SU-DHL-6 (cell line): ENCODE results near the gene NCR2.

Source experiments
- H2AFZ ChIP-seq: fragments of 200-600 bp; sonication (generic); 2 replicates; pipeline ENCODE4 v1.6.1; 2014; ENCODE audit warnings: low read depth, mild to moderate bottlenecking, moderate library complexity, mixed read lengths, antibody characterized with exemption, low read length; ENCODE audit not compliant: severe bottlenecking
- H3F3A ChIP-seq: fragments of 200-600 bp; shearing (Covaris generic); 2 replicates; pipeline ENCODE4 v1.6.0; 2016; ENCODE audit warnings: antibody characterized with exemption, mild to moderate bottlenecking; ENCODE audit not compliant: insufficient read depth
- H3K27ac ChIP-seq: fragments of 200-600 bp; sonication (generic); 2 replicates; pipeline ENCODE4 v1.5.1; 2016; ENCODE audit warnings: low read depth, mild to moderate bottlenecking, low read length, moderate library complexity, mixed read lengths
- H3K27me3 ChIP-seq: fragments of 200-600 bp; sonication (generic), shearing (Covaris generic); 2 replicates; pipeline ENCODE4 v1.6.0; 2014; ENCODE audit warnings: mild to moderate bottlenecking, low read length
- H3K36me3 ChIP-seq: fragments of 200-600 bp; sonication (generic); 2 replicates; pipeline ENCODE4 v1.6.1; 2014; ENCODE audit warnings: mild to moderate bottlenecking, low read length, mixed read lengths
- H3K4me2 ChIP-seq: fragments of 300-600, 200-600 bp; shearing (Covaris generic), sonication (generic); 2 replicates; pipeline ENCODE4 v1.6.0; 2014; ENCODE audit warnings: low read length, low read depth, mild to moderate bottlenecking; ENCODE audit not compliant: poor library complexity, severe bottlenecking
- H3K4me3 ChIP-seq: fragments of 200-600 bp; sonication (generic); 2 replicates; pipeline ENCODE4 v1.5.1; 2014; ENCODE audit warnings: antibody characterized with exemption, low read length, mild to moderate bottlenecking, mixed read lengths; ENCODE audit not compliant: insufficient read depth, poor library complexity, severe bottlenecking
- H3K79me2 ChIP-seq: fragments of 200-600 bp; sonication (generic); 2 replicates; pipeline ENCODE4 v1.6.1; 2014; ENCODE audit warnings: mild to moderate bottlenecking, low read length, moderate library complexity; ENCODE audit not compliant: insufficient read depth
- H3K9ac ChIP-seq: fragments of 200-600 bp; sonication (generic); 2 replicates; pipeline ENCODE4 v1.7.0; 2014; ENCODE audit warnings: mild to moderate bottlenecking, low read length
- H3K9me2 ChIP-seq: fragments of 200-600 bp; sonication (generic); replicated peaks from 2 replicates; pipeline ENCODE4 v1.6.1; 2014; ENCODE audit warnings: low read length; ENCODE audit not compliant: insufficient read depth
- H3K9me3 ChIP-seq: fragments of 200-600 bp; sonication (generic); 2 replicates; pipeline ENCODE4 v1.6.1; 2014; ENCODE audit warnings: low read length, mixed read lengths; ENCODE audit not compliant: insufficient read depth
- H4K20me1 ChIP-seq: fragments of 200-600 bp; sonication (generic); 2 replicates; pipeline ENCODE4 v1.6.1; 2014; ENCODE audit warnings: low read depth, mild to moderate bottlenecking, antibody characterized with exemption, low read length, moderate library complexity, mixed read lengths
- EZH2phosphoT487 ChIP-seq: fragments of 200-600 bp; sonication (generic), shearing (Covaris generic); conservative IDR thresholded peaks from 2 replicates; pipeline ENCODE4 v1.6.1; 2018; ENCODE audit warnings: mild to moderate bottlenecking, antibody characterized with exemption, low read length, moderate library complexity, mixed read lengths
- TF ChIP-seq, protein P1 (sequence below): fragments of 200-600 bp; sonication (generic); IDR thresholded peaks from one replicate; pipeline ENCODE4 v1.5.1; 2017; ENCODE audit warnings: antibody characterized with exemption, mild to moderate bottlenecking, low read length, moderate library complexity; ENCODE audit not compliant: insufficient read depth, poor library complexity, severe bottlenecking

The NCR2 gene

DNA sequence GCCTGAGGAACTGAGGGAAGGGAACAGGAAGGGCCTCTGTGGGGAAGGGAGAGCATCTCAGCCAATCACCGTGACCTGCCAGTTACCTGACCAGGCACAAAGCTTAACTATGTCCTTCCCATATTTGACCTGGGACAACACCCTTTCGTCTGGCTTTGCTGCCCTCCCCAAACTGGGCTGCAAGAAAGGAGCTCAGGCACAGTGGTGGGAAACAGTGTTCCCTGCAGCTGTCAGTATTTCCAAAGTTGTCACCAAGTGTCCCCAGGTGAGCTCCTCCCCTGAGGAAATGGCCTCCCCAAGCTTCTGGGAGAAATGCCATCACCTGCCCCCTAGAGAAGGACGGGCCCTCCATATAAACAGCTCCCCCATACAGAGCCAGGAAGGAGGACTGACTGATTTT lies 17.9 kb downstream of the NCR2 start:
- Histone ChIP-seq H3K79me2 (no peaks in the 10 kb centered on the region), H3K4me2 (no peak overlapping the region), H3K9ac (no peak overlapping the region), H4K20me1 (no peaks in the 10 kb centered on the region), H3K27ac (no peak overlapping the region), H3K4me3 (no peak overlapping the region), H3K27me3 (no peaks in the 10 kb centered on the region), H3K9me3 (peaks cover 4% of the 10 kb centered on the region; the same call in 1 of the 2 replicates), H3F3A (no peaks in the 10 kb centered on the region), H3K36me3 (peaks cover 4% of the 10 kb centered on the region; the same call in 1 of the 2 replicates), H2AFZ (no peak overlapping the region), H3K9me2 (no peaks in the 10 kb centered on the region)
- TF ChIP-seq, protein P1, sequence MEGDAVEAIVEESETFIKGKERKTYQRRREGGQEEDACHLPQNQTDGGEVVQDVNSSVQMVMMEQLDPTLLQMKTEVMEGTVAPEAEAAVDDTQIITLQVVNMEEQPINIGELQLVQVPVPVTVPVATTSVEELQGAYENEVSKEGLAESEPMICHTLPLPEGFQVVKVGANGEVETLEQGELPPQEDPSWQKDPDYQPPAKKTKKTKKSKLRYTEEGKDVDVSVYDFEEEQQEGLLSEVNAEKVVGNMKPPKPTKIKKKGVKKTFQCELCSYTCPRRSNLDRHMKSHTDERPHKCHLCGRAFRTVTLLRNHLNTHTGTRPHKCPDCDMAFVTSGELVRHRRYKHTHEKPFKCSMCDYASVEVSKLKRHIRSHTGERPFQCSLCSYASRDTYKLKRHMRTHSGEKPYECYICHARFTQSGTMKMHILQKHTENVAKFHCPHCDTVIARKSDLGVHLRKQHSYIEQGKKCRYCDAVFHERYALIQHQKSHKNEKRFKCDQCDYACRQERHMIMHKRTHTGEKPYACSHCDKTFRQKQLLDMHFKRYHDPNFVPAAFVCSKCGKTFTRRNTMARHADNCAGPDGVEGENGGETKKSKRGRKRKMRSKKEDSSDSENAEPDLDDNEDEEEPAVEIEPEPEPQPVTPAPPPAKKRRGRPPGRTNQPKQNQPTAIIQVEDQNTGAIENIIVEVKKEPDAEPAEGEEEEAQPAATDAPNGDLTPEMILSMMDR = no peak
- TF ChIP-seq EZH2phosphoT487 = no peak

DNA sequence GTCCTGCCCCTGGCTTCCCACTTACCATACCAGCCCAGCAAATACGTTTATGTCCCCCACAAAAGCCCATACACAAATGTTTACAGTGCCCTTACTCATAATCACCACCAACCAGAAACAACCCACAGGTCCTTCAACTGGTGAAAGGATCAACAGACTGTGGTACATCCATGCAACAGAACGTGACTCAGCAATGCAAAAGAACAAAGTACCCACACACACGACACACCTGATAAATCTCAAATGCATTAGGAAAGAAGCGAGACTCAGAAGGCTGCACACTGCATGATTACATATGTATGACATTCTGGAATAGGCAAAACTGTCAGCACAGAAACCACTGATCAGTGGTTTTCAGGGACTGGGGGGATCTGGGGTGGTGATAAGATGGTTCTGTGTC lies 20.5 kb downstream of the NCR2 start:
- Histone ChIP-seq H3K79me2 (no peaks in the 10 kb centered on the region), H3K9ac (no peak overlapping the region), H3K27ac (no peak overlapping the region), H3K36me3 (no peaks in the 10 kb centered on the region; the same call in 1 of the 2 replicates), H3F3A (no peaks in the 10 kb centered on the region), H2AFZ (no peak overlapping the region), H3K4me2 (no peak overlapping the region), H3K9me2 (no peaks in the 10 kb centered on the region), H3K27me3 (no peaks in the 10 kb centered on the region), H3K9me3 (peaks cover 13% of the 10 kb centered on the region), H3K4me3 (no peak overlapping the region), H4K20me1 (no peaks in the 10 kb centered on the region)
- no peak for TF ChIP-seq EZH2phosphoT487
- TF ChIP-seq, protein P1 = no peak

DNA sequence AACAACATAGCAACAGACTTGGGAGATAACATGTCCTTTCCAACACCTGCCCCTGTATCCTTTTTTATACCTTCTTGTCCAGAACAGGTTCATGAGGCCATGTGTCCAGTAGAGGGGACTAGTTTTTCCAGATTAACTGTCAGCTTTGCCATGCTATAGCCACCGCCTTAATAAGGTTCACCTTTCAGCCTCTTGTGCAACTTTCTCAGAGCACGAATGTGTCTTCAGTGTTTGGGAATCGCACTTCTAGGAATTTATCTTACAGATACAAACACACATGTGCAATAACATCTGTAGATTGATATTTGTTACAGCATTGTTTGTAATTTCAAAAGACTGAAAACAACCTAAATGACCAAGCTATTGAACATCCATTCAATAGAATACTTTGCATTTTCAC lies 21.4 kb downstream of the NCR2 start:
- H4K20me1 ChIP-seq = no peaks in the 10 kb centered on the region
- H3K27me3 ChIP-seq = no peaks in the 10 kb centered on the region

More for the DNA sequence above, 21.4 kb downstream of the NCR2 start:
- H3K4me2 ChIP-seq = no peak overlapping the region
- TF ChIP-seq EZH2phosphoT487 = no peak
- TF ChIP-seq, protein P1 = no peak
- no peak overlapping the region for H3K9ac ChIP-seq
- no peaks in the 10 kb centered on the region; the same call in 1 of the 2 replicates for H3K36me3 ChIP-seq
- no peaks in the 10 kb centered on the region for H3F3A ChIP-seq
- no peak overlapping the region for H3K27ac ChIP-seq
- H3K9me2 ChIP-seq = no peaks in the 10 kb centered on the region
- no peaks in the 10 kb centered on the region for H3K79me2 ChIP-seq
- no peak overlapping the region for H2AFZ ChIP-seq
- no peak overlapping the region for H3K4me3 ChIP-seq
- peaks cover 13% of the 10 kb centered on the region for H3K9me3 ChIP-seq
